OCI-LY1 (cell line): ENCODE results near the gene GPSM1.

Experiments
- H2AFZ ChIP-seq: fragments of 200-600 bp; sonication (generic), shearing (Covaris generic); 2 replicates; pipeline ENCODE4 v1.6.0; 2014; ENCODE audit warnings: antibody characterized with exemption, mild to moderate bottlenecking, low read length
- H3F3A ChIP-seq: fragments of 200-600 bp; sonication (generic), shearing (Covaris generic); 2 replicates; pipeline ENCODE4 v1.6.0; 2014; ENCODE audit warnings: mild to moderate bottlenecking, antibody characterized with exemption, low read length, moderate library complexity; ENCODE audit not compliant: insufficient read depth
- H3K27ac ChIP-seq: fragments of 200-600 bp; sonication (generic); 2 replicates; pipeline ENCODE4 v1.5.1; 2014; ENCODE audit warnings: low read length, mixed run types, mild to moderate bottlenecking, low read depth; ENCODE audit not compliant: poor library complexity, severe bottlenecking
- H3K27me3 ChIP-seq: fragments of 200-600 bp; sonication (generic); 2 replicates; pipeline ENCODE4 v1.6.0; 2014; ENCODE audit warnings: antibody characterized with exemption, mild to moderate bottlenecking, low read length, moderate library complexity; ENCODE audit not compliant: insufficient read depth
- H3K36me3 ChIP-seq: fragments of 200-600 bp; sonication (generic); 2 replicates; pipeline ENCODE4 v1.6.1; 2014; ENCODE audit warnings: mild to moderate bottlenecking, antibody characterized with exemption, low read length, moderate library complexity, mixed read lengths; ENCODE audit not compliant: insufficient read depth
- H3K4me1 ChIP-seq: fragments of 200-600 bp; sonication (generic); 2 replicates; pipeline ENCODE4 v1.5.1; 2014; ENCODE audit warnings: mild to moderate bottlenecking, low read length, moderate library complexity; ENCODE audit not compliant: insufficient read depth, severe bottlenecking
- H3K4me2 ChIP-seq: fragments of 200-600 bp; sonication (generic), shearing (Covaris generic); 2 replicates; pipeline ENCODE4 v1.6.1; 2014; ENCODE audit warnings: low read length
- H3K4me3 ChIP-seq: fragments of 200-600 bp; sonication (generic); 2 replicates; pipeline ENCODE4 v1.5.1; 2014; ENCODE audit warnings: low read length, low read depth, mild to moderate bottlenecking, mixed read lengths; ENCODE audit not compliant: poor library complexity, severe bottlenecking
- H3K79me2 ChIP-seq: fragments of 200-600 bp; shearing (Covaris generic); 2 replicates; pipeline ENCODE4 v1.6.1; 2016; ENCODE audit warnings: mixed run types, low read length, mixed read lengths; ENCODE audit not compliant: insufficient read depth
- H3K9ac ChIP-seq: fragments of 200-600 bp; sonication (generic), shearing (Covaris generic); 2 replicates; pipeline ENCODE4 v1.6.1; 2014; ENCODE audit warnings: mild to moderate bottlenecking, low read length, mixed read lengths
- H3K9me2 ChIP-seq: fragments of 200-600 bp; sonication (generic), shearing (Covaris generic); 2 replicates; pipeline ENCODE4 v1.6.1; 2014; ENCODE audit warnings: low read depth, mild to moderate bottlenecking, low read length, mixed read lengths
- H3K9me3 ChIP-seq: fragments of 200-600 bp; shearing (Covaris generic); 2 replicates; pipeline ENCODE4 v1.6.1; 2014; ENCODE audit warnings: low read length, mixed read lengths
- H4K20me1 ChIP-seq: fragments of 200-600 bp; sonication (generic), shearing (Covaris generic); 2 replicates; pipeline ENCODE4 v1.6.0; 2016; ENCODE audit warnings: mild to moderate bottlenecking, low read length; ENCODE audit not compliant: insufficient read depth
- EZH2 ChIP-seq: fragments of 200-600 bp; sonication (generic), shearing (Covaris generic); IDR thresholded peaks from 2 replicates; pipeline ENCODE4 v1.8.0; 2017; ENCODE audit warnings: borderline replicate concordance, mixed run types, mild to moderate bottlenecking, antibody characterized with exemption, low read length, moderate library complexity, mixed read lengths
- TF ChIP-seq, protein P1 (sequence below): fragments of 200-600 bp; sonication (generic), shearing (Covaris generic); IDR thresholded peaks from 2 replicates; pipeline ENCODE4 v1.5.1; 2017; ENCODE audit warnings: mild to moderate bottlenecking, antibody characterized with exemption, low read length, moderate library complexity, mixed read lengths

GPSM1 gene

GRCh38 chr9:136372006-136372405 lies 44.7 kb downstream of the GPSM1 start:
- no peaks in the 10 kb centered on the region for H3K4me1 ChIP-seq
- no peaks in the 10 kb centered on the region for H3K79me2 ChIP-seq
- H3K4me3 ChIP-seq = no peak overlapping the region
- no peak overlapping the region for H2AFZ ChIP-seq
- H3K36me3 ChIP-seq = peaks cover 25% of the 10 kb centered on the region
- no peaks in the 10 kb centered on the region for H3F3A ChIP-seq
- no peak overlapping the region for H3K27ac ChIP-seq
- no peaks in the 10 kb centered on the region for H3K9me3 ChIP-seq
- H4K20me1 ChIP-seq = no peaks in the 10 kb centered on the region
- no peak overlapping the region for H3K9ac ChIP-seq
- H3K9me2 ChIP-seq = no peaks in the 10 kb centered on the region
- H3K27me3 ChIP-seq = peaks cover 10% of the 10 kb centered on the region; the same call in 1 of the 2 replicates
- H3K4me2 ChIP-seq = no peak overlapping the region
- TF ChIP-seq, protein P1, sequence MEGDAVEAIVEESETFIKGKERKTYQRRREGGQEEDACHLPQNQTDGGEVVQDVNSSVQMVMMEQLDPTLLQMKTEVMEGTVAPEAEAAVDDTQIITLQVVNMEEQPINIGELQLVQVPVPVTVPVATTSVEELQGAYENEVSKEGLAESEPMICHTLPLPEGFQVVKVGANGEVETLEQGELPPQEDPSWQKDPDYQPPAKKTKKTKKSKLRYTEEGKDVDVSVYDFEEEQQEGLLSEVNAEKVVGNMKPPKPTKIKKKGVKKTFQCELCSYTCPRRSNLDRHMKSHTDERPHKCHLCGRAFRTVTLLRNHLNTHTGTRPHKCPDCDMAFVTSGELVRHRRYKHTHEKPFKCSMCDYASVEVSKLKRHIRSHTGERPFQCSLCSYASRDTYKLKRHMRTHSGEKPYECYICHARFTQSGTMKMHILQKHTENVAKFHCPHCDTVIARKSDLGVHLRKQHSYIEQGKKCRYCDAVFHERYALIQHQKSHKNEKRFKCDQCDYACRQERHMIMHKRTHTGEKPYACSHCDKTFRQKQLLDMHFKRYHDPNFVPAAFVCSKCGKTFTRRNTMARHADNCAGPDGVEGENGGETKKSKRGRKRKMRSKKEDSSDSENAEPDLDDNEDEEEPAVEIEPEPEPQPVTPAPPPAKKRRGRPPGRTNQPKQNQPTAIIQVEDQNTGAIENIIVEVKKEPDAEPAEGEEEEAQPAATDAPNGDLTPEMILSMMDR = no peak
- no peak for TF ChIP-seq EZH2

DNA sequence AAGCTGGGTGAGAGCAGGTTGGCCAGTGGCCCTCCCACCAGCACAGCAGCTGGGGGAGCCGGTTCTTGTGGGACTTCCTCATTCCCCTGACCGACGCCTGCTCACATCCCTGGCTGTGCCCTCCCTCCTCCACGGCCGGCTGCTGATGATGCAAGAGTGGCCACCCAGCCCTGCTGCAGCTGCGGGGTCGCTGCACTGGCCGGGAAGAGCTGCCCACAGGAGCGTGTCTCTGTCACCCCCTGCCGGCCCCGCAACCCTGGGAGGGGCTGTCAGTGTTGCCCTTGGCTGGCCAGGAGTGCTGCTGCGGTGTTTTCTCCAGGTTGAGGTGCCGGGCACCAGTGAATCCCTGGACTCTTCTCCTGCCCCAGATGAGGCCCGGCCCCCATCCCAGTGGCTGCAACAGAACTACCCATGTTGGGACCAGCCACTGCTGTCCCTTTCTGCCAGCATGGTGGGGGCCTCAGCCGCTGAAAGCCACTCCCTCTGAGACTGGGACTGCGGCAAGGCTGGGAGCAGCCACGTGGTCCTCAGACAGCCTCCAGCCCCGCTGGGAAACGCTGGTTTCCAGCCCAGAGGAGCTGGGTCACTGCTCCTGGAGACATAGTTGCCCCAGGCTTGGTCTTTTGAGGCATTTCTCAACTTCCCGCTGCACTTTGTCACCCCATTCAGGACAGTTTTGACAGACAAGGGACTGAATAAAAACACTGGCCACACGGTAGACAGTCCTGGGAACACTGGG lies 45.4 kb downstream of the GPSM1 start:
- Histone ChIP-seq H3F3A (no peaks in the 10 kb centered on the region), H3K27ac (no peak overlapping the region), H3K79me2 (no peaks in the 10 kb centered on the region), H3K9me2 (no peaks in the 10 kb centered on the region), H2AFZ (no peak overlapping the region), H3K27me3 (peaks cover 10% of the 10 kb centered on the region; the same call in 1 of the 2 replicates), H4K20me1 (no peaks in the 10 kb centered on the region), H3K4me1 (no peaks in the 10 kb centered on the region), H3K36me3 (peaks cover 29% of the 10 kb centered on the region), H3K9ac (no peak overlapping the region), H3K4me3 (no peak overlapping the region), H3K4me2 (no peak overlapping the region), H3K9me3 (no peaks in the 10 kb centered on the region)
- TF ChIP-seq, protein P1 = no peak

- H3K9ac ChIP-seq = no peak within 1 kb of the TSS
- no peaks in the 10 kb centered on the region for H3K79me2 ChIP-seq
- no peaks in the 10 kb centered on the region for H3K9me3 ChIP-seq
- no peaks in the 10 kb centered on the region for H3K9me2 ChIP-seq
- H3K27ac ChIP-seq = no peak within 1 kb of the TSS
- peaks cover 10% of the 10 kb centered on the region; the same call in 1 of the 2 replicates for H3K27me3 ChIP-seq
- H3K4me2 ChIP-seq = no peak within 1 kb of the TSS
- no peak within 1 kb of the TSS for H3K4me3 ChIP-seq
- no peaks in the 10 kb centered on the region for H4K20me1 ChIP-seq
- no peaks in the 10 kb centered on the region for H3K4me1 ChIP-seq
- TF ChIP-seq, protein P1 = no peak
- TF ChIP-seq EZH2 = no peak
- H3F3A ChIP-seq = no peaks in the 10 kb centered on the region
- H3K36me3 ChIP-seq = peaks cover 30% of the 10 kb centered on the region
- H2AFZ ChIP-seq = no peak within 1 kb of the TSS
Observed at GRCh38 chr9:136373300-136374182, 46.2 kb downstream of the GPSM1 start, which contains the start of gene CARD9. CARD9 (minus strand) TSS chr9:136373669; CDS start chr9:136372078, 1,591 bp downstream.
